Stimulated activated naive B cell treated with anti-CD40 and anti-IgM and Interleukin-4, amounts not matched to agents 10 μg/mL and 1 μg/mL and 100 μg/mL, for 72 hours (primary cell): ENCODE data around the gene C3orf22.

Source experiments
- ATAC-seq, 2 donors: fragments of 150-1000 bp; cut with Tn5 transposase; replicated peaks; 2 replicates each; pipeline ENCODE4 v1.10.0; 2021; ENCODE audit warnings: moderate library complexity in 1 of 2
- DNase-seq: peaks from one replicate; pipeline ENCODE4 v3.0.0; 2021
- H3K27ac Mint-ChIP-seq: one replicate; pipeline ENCODE4 v1.8.0; 2022; ENCODE audit warnings: mild to moderate bottlenecking, mixed read lengths
- H3K27me3 Mint-ChIP-seq, 2 donors: one replicate each; pipeline ENCODE4 v1.8.0; 2022; ENCODE audit warnings: mixed read lengths in 2 of 2
- H3K36me3 Mint-ChIP-seq, 2 donors: one replicate each; pipeline ENCODE4 v1.8.0; 2022; ENCODE audit warnings: mixed read lengths in 2 of 2, mild to moderate bottlenecking in 1 of 2
- H3K4me1 Mint-ChIP-seq, 2 donors: one replicate each; pipeline ENCODE4 v1.8.0; 2022; ENCODE audit warnings: mixed read lengths in 2 of 2, mild to moderate bottlenecking in 1 of 2
- H3K4me3 Mint-ChIP-seq, 2 donors: one replicate each; pipeline ENCODE4 v1.8.0; 2022; ENCODE audit warnings: mild to moderate bottlenecking in 2 of 2, mixed read lengths in 2 of 2, moderate library complexity in 1 of 2
- H3K9me3 Mint-ChIP-seq, 2 donors: one replicate each; pipeline ENCODE4 v1.8.0; 2022; ENCODE audit warnings: mixed read lengths in 2 of 2, mild to moderate bottlenecking in 1 of 2

Gene C3orf22

DNA sequence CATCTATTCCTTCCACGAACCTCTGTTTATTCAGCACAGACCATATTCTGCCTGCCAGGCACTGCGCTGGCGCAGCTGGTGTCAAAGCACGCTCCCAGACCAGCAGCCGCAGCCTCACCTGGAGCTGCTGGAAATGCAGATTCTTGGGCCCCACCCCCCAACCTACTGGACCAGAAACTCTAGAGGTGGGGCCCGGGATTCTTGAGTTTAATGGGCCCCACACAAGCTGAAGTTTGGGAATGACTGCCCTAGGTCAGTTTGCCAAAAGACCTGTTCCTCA, 27.7 kb downstream of the C3orf22 start:
- ATAC-seq: no peak
- no peaks in the 10 kb centered on the region for H3K9me3 Mint-ChIP-seq
- DNase-seq: no peak
- H3K4me1 Mint-ChIP-seq: peaks cover 0 to 8% of the 10 kb centered on the region in 2 donors
- no peak overlapping the region for H3K27ac Mint-ChIP-seq
- H3K36me3 Mint-ChIP-seq: no peaks in the 10 kb centered on the region
- H3K27me3 Mint-ChIP-seq: peaks cover 13 to 19% of the 10 kb centered on the region in 2 donors
- H3K4me3 Mint-ChIP-seq: no peak overlapping the region

DNA sequence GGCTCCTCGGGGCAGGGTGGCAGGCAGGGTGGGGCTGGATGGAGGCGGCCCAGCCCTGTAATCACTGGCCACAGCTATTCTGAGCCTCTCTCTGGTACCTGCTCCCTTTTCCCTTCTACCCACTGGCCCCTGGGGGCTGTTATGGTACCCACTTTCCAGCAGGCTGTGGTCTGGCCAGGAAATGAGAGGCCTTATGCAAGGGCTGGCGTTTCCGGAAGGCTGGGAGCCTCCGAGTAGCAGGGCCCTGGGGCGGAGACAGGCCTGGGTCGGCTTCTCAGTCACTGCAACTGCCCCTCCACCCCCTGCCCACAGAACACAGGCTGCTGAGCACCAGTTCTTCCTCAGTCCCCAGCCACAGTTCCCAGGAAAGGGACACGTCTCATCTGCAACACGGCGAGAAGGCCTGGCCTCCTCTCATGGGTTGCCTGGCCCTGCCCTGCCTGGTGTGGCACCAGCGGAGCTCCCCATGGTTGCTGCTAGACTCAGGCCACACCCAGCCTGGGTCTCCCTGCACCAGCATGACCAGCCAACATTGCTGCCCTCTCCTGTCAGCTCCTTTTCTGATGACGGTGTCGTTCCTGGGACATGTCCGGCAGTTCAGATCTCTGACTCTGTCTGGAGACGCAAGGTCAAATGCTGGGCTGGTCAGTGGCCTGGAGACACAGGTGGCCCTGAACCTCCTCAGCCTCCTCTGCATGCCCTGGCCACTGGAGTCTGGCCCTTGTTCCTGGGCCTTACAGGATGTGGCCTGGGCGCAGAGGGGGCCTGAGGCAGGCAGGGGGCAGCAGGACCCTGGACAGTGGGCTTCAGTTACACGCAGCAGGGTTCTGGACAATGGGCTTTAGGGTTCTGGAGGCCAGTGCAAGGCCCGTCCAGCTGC, 28.3 kb downstream of the C3orf22 start:
- H3K27me3 Mint-ChIP-seq: peaks cover 16% of the 10 kb centered on the region in 2 donors
- H3K4me3 Mint-ChIP-seq: no peak overlapping the region
- peak; percentile 42 to 60 for ATAC-seq
- H3K36me3 Mint-ChIP-seq: no peaks in the 10 kb centered on the region
- no peak for DNase-seq
- H3K4me1 Mint-ChIP-seq: peaks cover 0 to 8% of the 10 kb centered on the region in 2 donors
- no peaks in the 10 kb centered on the region for H3K9me3 Mint-ChIP-seq
- H3K27ac Mint-ChIP-seq: no peak overlapping the region

DNA sequence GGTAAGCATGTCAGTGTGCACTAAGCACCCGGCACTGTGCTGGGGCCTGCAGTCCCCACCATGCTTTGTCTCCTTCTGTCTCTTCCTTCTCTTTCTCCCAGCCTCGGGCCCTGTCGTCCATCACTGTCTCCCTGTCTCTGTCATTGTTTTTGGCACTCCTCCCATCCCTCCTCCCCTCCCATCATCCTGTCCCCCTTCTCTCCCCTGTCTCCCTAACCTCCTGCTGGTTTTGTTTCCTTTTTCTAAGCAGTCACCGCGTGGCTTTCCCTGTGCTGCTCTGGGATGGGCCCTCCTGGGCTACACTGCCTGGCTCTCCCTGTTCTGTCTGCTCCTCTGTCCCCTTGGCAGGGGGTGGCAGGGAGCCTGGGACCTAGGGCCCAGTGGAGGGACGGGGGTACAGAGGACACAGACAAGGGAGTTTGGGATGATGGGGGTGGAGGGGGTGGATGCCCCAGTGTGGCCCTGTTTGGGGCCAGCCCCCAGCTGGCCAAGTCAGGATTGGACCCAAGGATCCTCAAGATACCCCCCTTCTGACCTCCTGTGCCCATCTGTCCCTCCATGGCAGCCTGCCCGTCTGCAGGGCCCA, 29.1 kb downstream of the C3orf22 start:
- peaks cover 17 to 18% of the 10 kb centered on the region in 2 donors for H3K27me3 Mint-ChIP-seq
- peaks cover 3 to 8% of the 10 kb centered on the region in 2 donors for H3K4me1 Mint-ChIP-seq
- H3K36me3 Mint-ChIP-seq: no peaks in the 10 kb centered on the region
- H3K27ac Mint-ChIP-seq: no peak overlapping the region
- no peaks in the 10 kb centered on the region for H3K9me3 Mint-ChIP-seq
- ATAC-seq: no peak
- H3K4me3 Mint-ChIP-seq: no peak overlapping the region
- DNase-seq: no peak

DNA sequence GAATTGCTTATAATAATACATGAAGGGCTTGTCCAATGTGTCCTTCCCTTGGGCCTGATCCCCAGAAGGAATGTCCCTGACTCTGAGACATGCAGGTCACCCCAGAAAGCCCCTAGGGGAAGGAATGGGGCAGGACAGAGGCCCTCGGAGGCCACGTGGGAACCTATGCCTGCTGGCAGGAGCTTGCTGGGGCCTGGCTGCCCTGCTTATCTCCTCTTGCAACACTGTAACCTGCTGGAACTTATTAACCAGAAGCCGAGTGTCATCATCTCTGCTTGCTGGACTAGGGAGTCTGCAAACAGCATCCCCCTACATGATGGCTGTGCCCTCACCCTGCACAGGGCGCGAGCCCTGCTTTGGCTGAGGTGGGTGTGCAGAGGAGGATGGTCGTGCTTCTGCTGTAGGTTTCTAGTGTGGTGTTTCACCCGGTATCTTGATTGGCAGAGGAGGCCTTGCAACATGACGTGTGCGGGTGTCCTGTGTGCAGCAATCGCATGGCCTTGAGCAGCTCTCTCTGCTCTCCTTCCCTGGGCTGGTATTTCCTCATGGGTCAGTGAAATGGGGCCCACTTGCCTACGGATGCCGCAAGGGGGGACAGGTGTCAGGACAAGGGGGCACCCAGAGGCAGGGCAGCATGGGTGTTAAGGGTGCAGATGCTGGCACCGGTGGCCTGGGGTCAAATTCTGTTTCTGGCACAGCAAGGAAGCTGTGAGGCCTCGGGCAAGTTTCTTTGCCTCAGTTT, 29.8 kb downstream of the C3orf22 start:
- H3K4me1 Mint-ChIP-seq: peaks cover 5 to 7% of the 10 kb centered on the region in 2 donors
- H3K9me3 Mint-ChIP-seq: no peaks in the 10 kb centered on the region
- H3K4me3 Mint-ChIP-seq: no peak overlapping the region
- ATAC-seq (no peak), DNase-seq (no peak)
- H3K27ac Mint-ChIP-seq: no peak overlapping the region
- H3K36me3 Mint-ChIP-seq: no peaks in the 10 kb centered on the region
- peaks cover 13 to 15% of the 10 kb centered on the region in 2 donors for H3K27me3 Mint-ChIP-seq

DNA sequence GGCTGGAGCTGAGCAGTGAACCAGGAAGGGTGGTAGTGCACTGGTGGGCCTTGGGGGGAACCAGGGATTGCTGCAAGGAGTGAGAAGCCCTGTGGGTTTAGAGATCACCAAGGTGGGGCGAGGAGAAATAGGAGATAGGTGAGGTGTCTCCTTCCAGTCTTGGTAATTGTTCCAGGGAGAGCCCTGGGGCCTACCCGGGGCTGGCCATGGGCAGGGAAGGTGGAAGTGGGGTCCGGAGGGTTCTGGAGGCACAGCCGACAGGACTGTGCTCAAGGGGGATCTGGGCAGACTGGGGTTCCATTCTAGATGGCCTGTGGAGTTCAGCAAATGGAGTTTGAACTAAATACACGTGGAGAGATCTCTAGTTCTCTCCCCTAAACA, 30.3 kb downstream of the C3orf22 start:
- no peak for ATAC-seq
- Mint-ChIP-seq H3K27ac (no peak overlapping the region), H3K4me3 (no peak overlapping the region), H3K9me3 (no peaks in the 10 kb centered on the region), H3K27me3 (peaks cover 17 to 19% of the 10 kb centered on the region in 2 donors), H3K36me3 (no peaks in the 10 kb centered on the region), H3K4me1 (peaks cover 5 to 7% of the 10 kb centered on the region in 2 donors)
- DNase-seq: no peak

DNA sequence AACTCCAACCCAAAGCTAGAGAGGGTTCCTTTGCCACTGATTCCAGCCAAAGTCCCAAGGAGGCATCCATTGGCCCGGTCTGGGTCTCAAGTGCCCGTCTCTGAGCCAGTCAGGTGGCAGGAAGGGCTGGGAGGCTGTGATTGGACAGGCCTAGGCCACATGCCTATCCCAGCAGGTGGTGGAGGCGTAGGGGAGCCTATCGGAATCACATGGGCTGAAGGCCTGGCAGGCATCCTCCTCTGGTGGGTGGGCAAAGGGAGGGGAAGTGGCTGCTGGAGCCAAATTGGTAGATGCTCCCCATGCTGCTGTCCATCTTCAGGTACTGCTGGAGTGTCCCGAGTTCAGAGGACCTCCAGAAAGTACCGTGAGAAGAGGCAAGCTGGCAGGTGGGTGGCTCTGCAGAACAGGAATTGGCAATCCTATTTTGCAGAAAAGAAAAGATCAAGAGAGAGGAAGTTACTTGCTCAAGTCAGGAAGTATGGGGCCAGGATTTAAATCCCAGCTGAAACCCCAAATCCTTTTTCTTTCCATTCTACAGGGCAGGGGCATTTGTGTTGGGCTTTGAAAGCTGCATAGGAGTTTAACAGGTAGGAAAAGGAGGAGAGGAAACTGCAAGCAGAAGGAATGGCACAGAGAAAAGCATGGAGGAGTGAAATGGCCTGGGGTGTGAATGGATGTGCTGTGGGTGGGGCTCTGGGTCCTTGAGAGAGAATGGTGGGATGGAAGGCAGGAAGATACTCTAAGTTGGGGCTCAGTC, 31.1 kb downstream of the C3orf22 start:
- DNase-seq (no peak), ATAC-seq (no peak)
- Mint-ChIP-seq H3K36me3 (no peaks in the 10 kb centered on the region), H3K4me3 (no peak overlapping the region), H3K27ac (no peak overlapping the region), H3K9me3 (no peaks in the 10 kb centered on the region), H3K4me1 (peaks cover 5 to 7% of the 10 kb centered on the region in 2 donors), H3K27me3 (peaks cover 23 to 26% of the 10 kb centered on the region in 2 donors)

DNA sequence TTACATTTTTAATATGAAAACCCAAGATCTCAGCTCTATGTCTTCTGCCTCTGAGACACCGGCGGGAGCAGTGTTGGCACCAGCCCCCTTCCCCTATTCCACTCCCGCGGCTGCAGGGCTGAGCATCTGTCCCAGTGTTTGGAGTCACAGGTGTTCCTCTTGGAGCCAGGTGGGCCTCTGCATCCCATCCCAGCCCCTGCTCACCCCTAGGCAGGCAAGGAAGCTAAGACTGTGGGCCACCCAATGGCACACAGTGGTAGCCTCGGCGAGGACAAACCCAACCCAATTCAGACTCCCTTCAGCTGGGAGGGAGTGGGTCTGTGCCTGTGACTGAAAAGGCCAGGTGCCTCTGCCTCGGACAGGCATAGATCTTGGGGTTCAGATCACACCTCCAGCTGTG, 31.7 kb downstream of the C3orf22 start:
- H3K36me3 Mint-ChIP-seq: no peaks in the 10 kb centered on the region
- no peak overlapping the region for H3K4me3 Mint-ChIP-seq
- peaks cover 30 to 33% of the 10 kb centered on the region in 2 donors for H3K27me3 Mint-ChIP-seq
- peaks cover 5 to 7% of the 10 kb centered on the region in 2 donors for H3K4me1 Mint-ChIP-seq
- ATAC-seq (no peak), DNase-seq (no peak)
- H3K27ac Mint-ChIP-seq: no peak overlapping the region
- no peaks in the 10 kb centered on the region for H3K9me3 Mint-ChIP-seq

DNA sequence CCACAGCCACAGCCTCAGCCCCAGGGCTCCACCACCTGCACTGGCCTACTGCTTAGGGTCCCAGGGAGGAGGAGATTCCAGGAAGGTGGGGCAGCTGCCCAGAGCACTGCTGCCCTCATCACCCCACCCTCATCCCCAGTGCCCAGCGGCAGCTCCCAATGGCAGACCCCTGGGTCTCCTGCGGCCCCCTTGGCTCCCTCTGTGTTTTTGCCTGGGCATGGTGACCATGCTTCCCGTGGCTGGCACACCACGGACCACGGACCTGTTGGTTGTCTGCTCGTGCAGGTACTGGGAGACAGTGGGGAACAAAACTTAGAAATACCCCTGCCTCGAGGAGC, 32.1 kb downstream of the C3orf22 start:
- ATAC-seq: no peak
- DNase-seq: no peak

DNA sequence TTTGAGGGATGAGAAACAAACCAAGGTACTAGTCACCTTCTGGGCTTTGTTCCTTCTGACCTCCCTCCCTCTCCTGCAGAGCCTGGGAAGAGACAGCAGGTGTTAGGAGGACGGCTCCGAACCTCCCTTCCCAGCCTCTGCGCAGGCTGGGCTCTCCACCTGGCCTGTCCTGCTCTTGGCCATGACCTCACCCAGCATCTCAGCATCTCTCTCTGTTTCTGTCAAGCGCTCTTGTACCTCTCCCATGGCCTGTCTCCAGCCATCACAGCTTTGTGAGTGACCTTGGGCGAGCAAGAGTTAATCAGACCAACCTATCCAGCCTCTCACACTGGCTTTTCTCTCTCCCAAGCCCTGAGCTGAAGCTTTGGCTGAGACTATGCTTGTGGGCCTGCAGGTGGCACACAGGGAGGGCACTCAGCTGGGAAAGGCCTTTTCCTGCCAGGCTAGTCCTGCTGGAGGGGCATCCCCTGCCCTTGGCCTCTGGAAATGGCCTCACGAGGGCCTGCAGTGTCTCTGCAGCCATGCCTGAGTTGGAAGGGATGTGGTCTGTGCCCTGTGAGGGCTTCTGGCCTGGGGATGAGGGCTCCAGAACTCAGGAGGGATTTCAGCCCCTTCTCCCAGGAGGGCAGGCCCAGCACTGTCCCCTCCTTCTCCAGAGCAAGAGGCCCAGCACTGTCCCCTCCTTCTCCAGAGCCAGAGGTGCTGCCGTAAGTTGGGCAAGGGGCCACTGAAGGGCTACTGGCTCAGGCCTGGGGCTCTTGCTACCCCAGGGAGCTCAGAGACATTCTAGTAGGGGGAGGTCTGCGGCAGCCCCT, 32.7 kb downstream of the C3orf22 start:
- H3K27ac Mint-ChIP-seq: no peak overlapping the region
- ATAC-seq: no peak

More for the DNA sequence above, 32.1 kb downstream of the C3orf22 start:
- no peaks in the 10 kb centered on the region for H3K36me3 Mint-ChIP-seq
- H3K4me1 Mint-ChIP-seq: peaks cover 5 to 7% of the 10 kb centered on the region in 2 donors
- peaks cover 32 to 36% of the 10 kb centered on the region in 2 donors for H3K27me3 Mint-ChIP-seq
- H3K9me3 Mint-ChIP-seq: no peaks in the 10 kb centered on the region
- H3K4me3 Mint-ChIP-seq: no peak overlapping the region
- H3K27ac Mint-ChIP-seq: no peak overlapping the region

DNA sequence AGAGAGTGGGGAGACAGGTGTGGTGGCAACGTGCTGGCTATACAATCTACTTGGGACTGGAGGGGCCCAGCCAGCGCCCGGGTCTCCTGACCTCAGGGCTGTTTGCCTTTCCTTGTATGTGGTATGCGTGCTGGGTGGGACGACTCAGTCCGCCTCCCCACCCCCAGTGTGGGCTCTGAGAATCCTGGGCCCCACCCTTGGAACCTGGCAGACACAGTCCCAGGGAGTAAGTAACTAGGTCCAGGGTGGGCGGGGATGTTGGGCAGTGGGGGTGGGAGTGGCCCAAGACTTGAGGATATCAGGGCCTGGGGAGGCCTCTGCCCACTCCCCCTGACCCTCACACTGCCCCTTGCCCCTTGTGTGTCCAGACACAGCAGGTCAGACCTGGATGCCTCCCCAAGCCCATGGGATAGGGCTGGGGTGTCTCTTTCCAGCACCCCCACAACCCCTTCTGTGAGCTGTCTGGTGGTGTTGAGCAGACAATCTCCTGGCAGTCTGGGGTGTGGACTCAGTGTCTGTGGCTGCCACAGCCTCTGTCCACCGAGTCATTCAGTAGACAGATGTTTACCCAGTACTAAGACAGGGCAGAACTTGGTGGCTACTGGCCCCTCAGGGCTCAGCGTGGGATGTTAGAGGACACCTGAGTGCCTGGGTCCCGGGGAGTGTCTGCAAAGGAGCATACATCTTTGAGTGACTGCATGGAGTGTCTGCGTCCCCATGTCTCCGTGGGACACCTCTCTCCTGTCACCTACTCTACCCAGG, 33.5 kb downstream of the C3orf22 start:
- Mint-ChIP-seq H3K4me1 (peaks cover 3 to 7% of the 10 kb centered on the region in 2 donors), H3K4me3 (no peak overlapping the region), H3K27me3 (peaks cover 32 to 36% of the 10 kb centered on the region in 2 donors), H3K9me3 (no peaks in the 10 kb centered on the region), H3K36me3 (no peaks in the 10 kb centered on the region), H3K27ac (no peak overlapping the region)
- ATAC-seq (no peak), DNase-seq (no peak)

More for the DNA sequence above, 32.7 kb downstream of the C3orf22 start:
- H3K9me3 Mint-ChIP-seq: no peaks in the 10 kb centered on the region
- peaks cover 5 to 7% of the 10 kb centered on the region in 2 donors for H3K4me1 Mint-ChIP-seq
- no peaks in the 10 kb centered on the region for H3K36me3 Mint-ChIP-seq
- peaks cover 32 to 36% of the 10 kb centered on the region in 2 donors for H3K27me3 Mint-ChIP-seq
- no peak overlapping the region for H3K4me3 Mint-ChIP-seq
- no peak for DNase-seq

DNA sequence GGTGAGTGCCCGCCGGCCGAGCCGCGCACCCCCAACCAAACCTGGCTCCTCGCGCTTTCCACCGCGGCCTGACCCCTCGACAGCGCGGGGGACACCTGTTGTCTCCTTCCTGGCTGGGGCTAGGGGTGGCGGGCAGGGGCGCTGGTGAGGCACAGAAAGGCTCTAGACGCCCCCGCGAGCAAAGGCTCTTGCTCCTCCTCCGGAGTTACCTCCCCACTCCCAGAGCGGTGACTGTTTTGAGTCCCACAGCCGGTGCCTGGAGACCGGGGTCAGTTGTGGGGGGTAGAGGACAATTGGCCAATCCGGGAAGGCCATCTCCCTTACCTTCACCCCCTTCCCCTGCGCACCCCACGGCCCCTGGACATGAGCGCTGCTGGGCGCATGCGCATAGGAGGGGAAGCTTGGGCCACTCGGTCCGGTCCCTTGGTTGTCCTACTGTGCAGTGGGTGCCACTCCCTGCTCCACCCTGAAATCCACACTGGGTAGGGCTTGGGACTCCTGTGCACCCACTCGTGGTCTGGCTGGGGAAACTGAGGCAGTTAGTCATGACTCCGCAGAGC, 34.2 kb downstream of the C3orf22 start:
- H3K4me1 Mint-ChIP-seq: peaks cover under 1 to 7% of the 10 kb centered on the region in 2 donors
- peaks cover 32 to 36% of the 10 kb centered on the region in 2 donors for H3K27me3 Mint-ChIP-seq
- H3K9me3 Mint-ChIP-seq: no peaks in the 10 kb centered on the region
- no peak overlapping the region for H3K27ac Mint-ChIP-seq
- DNase-seq (no peak), ATAC-seq (peak; percentile 14 to 19)
- no peaks in the 10 kb centered on the region for H3K36me3 Mint-ChIP-seq
- H3K4me3 Mint-ChIP-seq: peak overlapping the region; percentile 49 to 71

DNA sequence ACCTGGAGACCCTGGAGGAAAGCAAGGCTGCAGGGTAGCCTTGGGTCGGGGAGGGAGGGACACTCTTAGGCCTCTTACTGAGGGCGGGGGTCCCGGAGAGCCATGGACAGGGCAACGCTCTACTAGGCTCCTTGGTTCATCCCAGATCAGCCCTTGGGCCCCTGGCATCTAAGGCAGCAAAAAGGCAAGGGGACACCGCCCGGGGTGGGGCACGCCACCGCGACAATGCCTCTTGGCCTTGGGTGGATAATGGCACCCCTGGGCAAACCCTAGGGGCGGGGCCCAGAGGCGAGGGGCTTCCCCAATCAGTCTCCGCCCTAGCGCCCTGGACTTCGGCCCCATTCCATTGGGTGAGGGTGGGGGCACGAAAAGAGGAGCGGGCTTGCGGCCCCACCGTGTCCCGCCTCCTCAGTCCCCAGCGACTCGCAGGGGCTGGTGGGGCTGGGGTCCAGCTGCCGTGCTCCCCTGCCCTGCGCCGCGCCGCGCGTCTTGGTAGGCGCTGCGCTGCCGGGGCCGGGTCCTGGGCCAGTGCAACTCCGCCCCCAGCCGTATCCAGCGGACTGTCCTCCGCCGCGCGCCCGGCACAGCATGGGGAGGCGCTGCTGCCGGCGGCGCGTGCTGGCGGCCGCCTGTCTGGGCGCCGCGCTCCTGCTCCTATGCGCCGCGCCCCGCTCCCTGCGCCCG, 34.8 kb downstream of the C3orf22 start, which contains the start of gene CHST13:
Gene CHST13, plus strand, starts transcription at position 411 of the 684 bp plus-strand sequence. Its CDS starts 178 bp downstream, at position 589.
- DNase-seq (no peak), ATAC-seq (peak; percentile 39 to 53)
- Mint-ChIP-seq H3K9me3 (no peaks in the 10 kb centered on the region), H3K4me1 (peaks cover 0 to 7% of the 10 kb centered on the region in 2 donors), H3K36me3 (no peaks in the 10 kb centered on the region), H3K4me3 (peak within 1 kb of the TSS; percentile 49 to 71), H3K27me3 (peaks cover 32 to 40% of the 10 kb centered on the region in 2 donors), H3K27ac (no peak within 1 kb of the TSS)
